ENCODE measurements around the gene MED4.

The MED4 gene

DNA sequence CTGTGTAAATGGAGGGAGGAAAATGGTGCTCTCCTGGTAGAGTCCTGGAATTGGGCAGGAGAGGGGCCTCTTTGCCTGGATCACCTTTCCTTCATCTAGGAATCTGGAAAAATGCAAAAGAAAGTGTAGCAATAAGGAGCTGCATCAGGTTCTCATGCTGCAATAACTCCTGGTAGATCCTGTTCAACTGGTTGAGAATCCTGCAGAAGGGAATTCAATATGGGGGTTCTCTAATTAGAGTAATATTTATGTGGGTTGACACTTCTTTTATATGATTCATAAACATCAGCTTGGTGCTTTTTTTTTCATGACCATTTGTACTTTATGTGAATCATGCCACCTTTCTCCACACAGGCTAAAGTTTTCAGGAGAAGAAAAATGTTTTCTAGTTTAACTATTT is 66.8 kb downstream of the MED4 start:
- no peak for DNase-seq

Data from stimulated activated CD8-positive, alpha-beta memory T cell treated with anti-CD3 and anti-CD28 coated beads, Interleukin-4, amount 100 ng/mL, for 48 hours (primary cell).